IgD-negative memory B cell (primary cell): ENCODE data around the gene OR10G7. TPM values are rescaled to one million over a fixed set of nuclear protein-coding genes. Genes with fewer than 3 reads are reported as not detected.

Source experiments
- H3K27ac Mint-ChIP-seq, 3 donors: one replicate each; pipeline ENCODE4 v1.8.0; 2020 to 2022; ENCODE audit warnings: mild to moderate bottlenecking in 3 of 3, mixed read lengths in 3 of 3, moderate library complexity in 1 of 3
- H3K27me3 Mint-ChIP-seq: one replicate; pipeline ENCODE4 v1.8.0; 2021; ENCODE audit warnings: mixed read lengths
- H3K36me3 Mint-ChIP-seq: one replicate; pipeline ENCODE4 v1.8.0; 2020; ENCODE audit warnings: mild to moderate bottlenecking, mixed read lengths
- H3K4me1 Mint-ChIP-seq, 3 donors: one replicate each; pipeline ENCODE4 v1.8.0; 2020 to 2022; ENCODE audit warnings: mixed read lengths in 3 of 3, mild to moderate bottlenecking in 1 of 3
- H3K4me3 Mint-ChIP-seq, 4 donors: one replicate each; pipeline ENCODE4 v1.8.0; 2020 to 2022; ENCODE audit warnings: mild to moderate bottlenecking in 4 of 4, mixed read lengths in 4 of 4, moderate library complexity in 3 of 4
- H3K9me3 Mint-ChIP-seq, 3 donors: one replicate each; pipeline ENCODE4 v1.8.0; 2020 to 2021; ENCODE audit warnings: mixed read lengths in 3 of 3, mild to moderate bottlenecking in 1 of 3
- polyA plus RNA-seq: library from polyadenylated mRNA; unstranded; fragments of 300-500 nt; fragmentation: Illumina TruSeq; gene quantifications from one replicate; pipeline ENCODE4 v1.2.3, GENCODE V29; 2021

Gene OR10G7, protein sequence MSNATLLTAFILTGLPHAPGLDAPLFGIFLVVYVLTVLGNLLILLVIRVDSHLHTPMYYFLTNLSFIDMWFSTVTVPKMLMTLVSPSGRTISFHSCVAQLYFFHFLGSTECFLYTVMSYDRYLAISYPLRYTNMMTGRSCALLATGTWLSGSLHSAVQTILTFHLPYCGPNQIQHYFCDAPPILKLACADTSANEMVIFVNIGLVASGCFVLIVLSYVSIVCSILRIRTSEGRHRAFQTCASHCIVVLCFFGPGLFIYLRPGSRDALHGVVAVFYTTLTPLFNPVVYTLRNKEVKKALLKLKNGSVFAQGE
- not detected for polyA plus RNA-seq

- Mint-ChIP-seq H3K27ac (no peak within 1 kb of the TSS), H3K9me3 (no peaks in the 10 kb centered on the region), H3K36me3 (no peaks in the 10 kb centered on the region), H3K4me3 (no peak within 1 kb of the TSS), H3K4me1 (no peaks in the 10 kb centered on the region), H3K27me3 (no peaks in the 10 kb centered on the region)
Measured at GRCh38 chr11:124041254-124041653, at the start of gene OR10G7. Gene OR10G7, minus strand, starts transcription at chr11:124041325. Its CDS starts 2,324 bp downstream, at chr11:124039001.

DNA sequence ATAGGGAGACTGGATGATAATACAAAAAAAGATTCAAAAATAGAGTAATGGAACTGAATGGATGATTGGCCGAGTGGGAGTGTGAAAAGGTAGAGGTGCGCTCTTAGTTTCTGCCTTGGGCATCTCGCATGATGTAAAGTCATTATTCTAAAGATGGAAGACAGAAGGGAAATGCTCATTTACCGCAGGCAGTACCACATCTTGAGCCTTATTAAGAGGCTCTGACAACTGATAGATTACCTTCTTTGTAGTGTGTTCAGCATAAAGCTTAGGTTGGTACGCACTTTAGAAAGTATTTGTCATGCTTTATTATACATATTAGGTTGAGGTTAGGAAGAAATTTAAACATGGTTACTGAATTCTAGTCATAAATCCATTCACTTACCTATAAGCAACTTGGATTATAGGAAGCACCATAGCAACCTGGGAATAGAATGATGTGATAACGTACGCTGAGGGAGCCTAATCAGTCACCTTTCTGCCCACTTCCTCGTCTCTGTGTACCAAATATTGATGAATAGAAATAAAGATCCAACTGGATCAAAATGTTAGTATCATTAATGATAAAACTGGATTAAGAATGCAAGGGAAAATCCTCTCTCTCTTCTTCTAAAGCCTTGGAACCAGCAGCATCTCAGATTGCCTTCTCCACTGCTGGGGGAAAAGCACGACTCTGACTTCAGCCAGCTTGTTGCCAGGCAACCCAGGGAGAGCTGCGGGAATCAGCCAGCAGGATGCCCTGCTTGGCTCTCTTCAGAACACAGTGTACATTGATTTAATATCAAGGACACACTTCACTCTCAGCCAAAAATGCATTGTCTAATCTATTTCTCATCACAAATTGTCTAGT lies 45.1 kb upstream of the OR10G7 start:
- H3K36me3 Mint-ChIP-seq = no peaks in the 10 kb centered on the region

GRCh38 chr11:124085583-124085982 lies 44.5 kb upstream of the OR10G7 start:
- Mint-ChIP-seq H3K4me1 (no peaks in the 10 kb centered on the region), H3K27ac (no peak overlapping the region), H3K36me3 (no peaks in the 10 kb centered on the region), H3K27me3 (peaks cover 5% of the 10 kb centered on the region), H3K9me3 (no peaks in the 10 kb centered on the region), H3K4me3 (no peak overlapping the region)

More for the DNA sequence above, 45.1 kb upstream of the OR10G7 start:
- H3K9me3 Mint-ChIP-seq = no peaks in the 10 kb centered on the region
- no peak overlapping the region for H3K27ac Mint-ChIP-seq
- no peaks in the 10 kb centered on the region for H3K4me1 Mint-ChIP-seq
- H3K27me3 Mint-ChIP-seq = peaks cover 5% of the 10 kb centered on the region
- H3K4me3 Mint-ChIP-seq = no peak overlapping the region

GRCh38 chr11:124082371-124082770 lies 41.2 kb upstream of the OR10G7 start:
- Mint-ChIP-seq H3K27ac (no peak overlapping the region), H3K36me3 (no peaks in the 10 kb centered on the region), H3K4me3 (no peak overlapping the region), H3K9me3 (no peaks in the 10 kb centered on the region), H3K27me3 (peaks cover 14% of the 10 kb centered on the region), H3K4me1 (no peaks in the 10 kb centered on the region)

DNA sequence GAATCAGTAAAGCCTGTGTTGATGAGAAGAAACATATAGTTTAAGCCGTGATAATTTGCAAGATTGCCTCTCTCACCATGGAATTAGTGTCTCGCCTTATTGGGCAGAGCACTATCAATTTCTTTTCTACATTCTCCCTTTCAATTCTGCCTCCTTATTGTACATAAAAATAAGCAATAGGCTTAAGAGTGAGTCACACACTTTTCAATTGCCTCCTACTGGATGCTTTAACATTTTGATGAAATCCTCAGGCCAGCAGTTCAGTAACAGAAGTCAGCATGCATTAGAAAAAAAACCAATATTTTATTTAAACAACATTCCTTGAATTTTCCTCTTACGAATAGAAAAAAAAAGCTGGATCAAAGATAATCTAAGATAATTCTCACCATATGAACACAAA lies 40.4 kb upstream of the OR10G7 start:
- Mint-ChIP-seq H3K9me3 (no peaks in the 10 kb centered on the region), H3K27me3 (peaks cover 18% of the 10 kb centered on the region), H3K4me1 (peaks cover 0 to 3% (median 2%) of the 10 kb centered on the region in 3 donors), H3K4me3 (no peak overlapping the region), H3K27ac (no peak overlapping the region), H3K36me3 (no peaks in the 10 kb centered on the region)

DNA sequence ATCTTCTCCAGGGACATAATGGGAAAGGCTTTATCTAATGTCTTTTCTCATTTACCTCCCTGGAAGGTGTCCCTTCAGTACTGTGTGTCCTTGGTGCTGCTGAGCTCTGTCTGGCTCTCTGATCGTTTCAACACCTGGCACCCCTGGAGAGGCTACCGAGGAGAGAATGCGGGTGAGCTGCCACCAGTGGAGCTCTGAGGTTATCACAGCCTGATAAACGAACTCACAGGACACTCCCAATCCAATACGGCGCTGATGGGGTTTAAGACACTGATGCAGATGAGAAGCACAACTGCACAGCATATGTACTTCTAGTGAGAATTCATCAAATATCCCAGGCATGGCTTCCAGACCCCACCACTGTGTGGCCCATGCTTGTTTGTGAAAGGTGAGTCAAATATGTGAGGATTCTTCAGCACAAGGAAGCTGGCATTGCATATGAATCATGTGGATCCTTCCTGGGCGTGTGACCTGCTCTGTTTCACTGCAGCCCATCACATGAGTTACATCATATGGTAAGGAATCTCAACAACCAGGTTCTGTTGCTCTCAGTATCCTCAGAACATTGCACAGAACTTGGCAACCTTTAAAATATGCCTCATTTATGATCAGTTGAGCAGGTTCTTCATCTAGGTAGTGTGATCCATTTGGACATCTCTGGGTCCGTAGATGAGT lies 39.3 kb upstream of the OR10G7 start:
- H3K27ac Mint-ChIP-seq = no peak overlapping the region
- H3K4me3 Mint-ChIP-seq = no peak overlapping the region
- H3K4me1 Mint-ChIP-seq = peaks cover 0 to 7% (median 6%) of the 10 kb centered on the region in 3 donors
- no peaks in the 10 kb centered on the region for H3K36me3 Mint-ChIP-seq
- no peaks in the 10 kb centered on the region for H3K9me3 Mint-ChIP-seq
- H3K27me3 Mint-ChIP-seq = peaks cover 20% of the 10 kb centered on the region

DNA sequence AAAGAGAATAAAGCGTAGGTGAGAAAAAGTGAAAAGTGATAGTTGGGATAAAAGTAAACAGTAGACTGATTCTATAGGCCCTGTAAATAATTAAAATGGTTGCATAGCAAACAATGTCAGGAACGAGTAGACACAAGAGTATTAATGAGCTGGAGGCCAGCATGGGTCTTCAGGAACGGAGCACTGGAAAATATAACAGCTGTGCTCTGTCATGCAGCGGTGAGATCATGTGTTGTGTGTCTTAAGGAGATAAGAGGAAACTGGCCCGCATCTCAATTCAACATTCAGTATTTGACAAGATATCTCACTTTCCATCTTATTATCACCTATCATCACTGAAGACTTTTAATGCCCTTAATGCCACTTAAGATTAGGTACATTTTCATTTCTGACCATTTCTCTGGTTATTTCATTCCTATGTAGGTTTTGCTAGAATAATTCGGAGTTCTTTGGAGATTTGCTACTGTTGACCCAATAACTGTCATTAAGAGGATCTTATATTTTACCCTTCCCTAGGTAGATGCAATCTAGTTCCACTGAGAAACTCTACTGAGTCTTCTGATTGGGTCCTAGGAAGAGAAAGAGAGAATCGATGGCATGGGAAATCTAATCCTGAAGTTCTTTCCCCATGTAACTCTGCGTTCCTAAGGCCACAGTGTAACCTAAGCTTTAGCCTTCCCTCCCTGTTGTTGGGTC lies 38.7 kb upstream of the OR10G7 start:
- H3K27me3 Mint-ChIP-seq = peaks cover 20% of the 10 kb centered on the region
- no peaks in the 10 kb centered on the region for H3K36me3 Mint-ChIP-seq
- H3K4me1 Mint-ChIP-seq = peaks cover 0 to 9% (median 7%) of the 10 kb centered on the region in 3 donors
- no peaks in the 10 kb centered on the region for H3K9me3 Mint-ChIP-seq
- H3K27ac Mint-ChIP-seq = no peak overlapping the region
- H3K4me3 Mint-ChIP-seq = no peak overlapping the region

- H3K36me3 Mint-ChIP-seq = no peaks in the 10 kb centered on the region
- no peak overlapping the region for H3K27ac Mint-ChIP-seq
- no peak overlapping the region for H3K4me3 Mint-ChIP-seq
- peaks cover 0 to 11% (median 7%) of the 10 kb centered on the region in 3 donors for H3K4me1 Mint-ChIP-seq
- H3K27me3 Mint-ChIP-seq = peaks cover 20% of the 10 kb centered on the region
- no peaks in the 10 kb centered on the region for H3K9me3 Mint-ChIP-seq
Measured at GRCh38 chr11:124078591-124078990, 37.5 kb upstream of the OR10G7 start.

GRCh38 chr11:124077266-124077665 lies 36.1 kb upstream of the OR10G7 start:
- no peak overlapping the region for H3K27ac Mint-ChIP-seq
- H3K36me3 Mint-ChIP-seq = no peaks in the 10 kb centered on the region
- H3K27me3 Mint-ChIP-seq = peaks cover 22% of the 10 kb centered on the region
- H3K9me3 Mint-ChIP-seq = no peaks in the 10 kb centered on the region
- no peak overlapping the region for H3K4me3 Mint-ChIP-seq
- H3K4me1 Mint-ChIP-seq = peaks cover 0 to 11% (median 7%) of the 10 kb centered on the region in 3 donors

- Mint-ChIP-seq H3K27ac (no peak overlapping the region), H3K4me3 (peak overlapping the region in 3 of 4 donors; percentile 61 to 84 (median 71)), H3K27me3 (peaks cover 22% of the 10 kb centered on the region), H3K4me1 (peaks cover 4 to 13% (median 11%) of the 10 kb centered on the region in 3 donors), H3K9me3 (no peaks in the 10 kb centered on the region), H3K36me3 (no peaks in the 10 kb centered on the region)
Measured at GRCh38 chr11:124075841-124076651, 34.9 kb upstream of the OR10G7 start.

DNA sequence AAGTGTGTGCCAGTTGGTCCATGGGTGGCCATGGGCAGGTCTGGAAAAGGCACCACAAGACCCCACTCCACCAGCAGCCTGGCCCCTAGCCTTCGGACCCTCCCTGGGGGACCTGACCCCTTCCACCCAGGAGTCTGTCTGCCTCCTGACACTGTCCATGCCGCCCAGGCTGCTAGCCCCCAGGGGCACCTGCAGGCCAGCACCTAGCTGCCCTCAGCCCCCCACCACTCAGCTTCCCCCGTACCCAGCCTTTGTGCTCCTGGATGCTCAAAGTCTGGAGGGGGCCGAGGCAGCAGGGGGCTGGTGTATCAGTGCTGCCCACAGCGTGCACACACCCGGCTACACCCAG lies 34.3 kb upstream of the OR10G7 start:
- peaks cover 22% of the 10 kb centered on the region for H3K27me3 Mint-ChIP-seq
- no peak overlapping the region for H3K27ac Mint-ChIP-seq
- H3K36me3 Mint-ChIP-seq = no peaks in the 10 kb centered on the region
- peaks cover 6 to 16% (median 14%) of the 10 kb centered on the region in 3 donors for H3K4me1 Mint-ChIP-seq
- H3K4me3 Mint-ChIP-seq = no peak overlapping the region
- H3K9me3 Mint-ChIP-seq = no peaks in the 10 kb centered on the region

- Mint-ChIP-seq H3K9me3 (no peaks in the 10 kb centered on the region), H3K4me3 (no peak overlapping the region), H3K27me3 (peaks cover 22% of the 10 kb centered on the region), H3K27ac (no peak overlapping the region), H3K36me3 (no peaks in the 10 kb centered on the region), H3K4me1 (peaks cover 6 to 20% (median 18%) of the 10 kb centered on the region in 3 donors)
Measured at GRCh38 chr11:124074554-124074953, 33.4 kb upstream of the OR10G7 start.

GRCh38 chr11:124072147-124072546 lies 31.0 kb upstream of the OR10G7 start:
- H3K36me3 Mint-ChIP-seq = no peaks in the 10 kb centered on the region
- peaks cover 8 to 21% (median 21%) of the 10 kb centered on the region in 3 donors for H3K4me1 Mint-ChIP-seq
- peaks cover 22% of the 10 kb centered on the region for H3K27me3 Mint-ChIP-seq
- no peaks in the 10 kb centered on the region for H3K9me3 Mint-ChIP-seq
- H3K4me3 Mint-ChIP-seq = no peak overlapping the region
- H3K27ac Mint-ChIP-seq = no peak overlapping the region

DNA sequence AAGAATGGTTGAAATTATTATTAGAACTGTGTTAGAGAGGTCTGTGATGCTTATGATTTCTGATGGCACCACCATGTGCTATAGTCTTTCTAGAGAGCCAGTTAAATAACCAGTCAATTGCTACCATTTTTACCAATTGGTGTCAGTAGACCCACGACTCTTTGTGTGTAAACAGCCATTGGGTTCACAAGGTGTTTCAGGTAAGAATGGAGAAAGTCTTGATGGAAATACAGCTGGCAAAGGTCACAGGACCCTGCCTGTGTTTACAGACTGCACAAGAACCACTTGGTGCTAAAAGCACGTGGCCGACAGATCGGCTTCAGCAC lies 30.5 kb upstream of the OR10G7 start:
- H3K36me3 Mint-ChIP-seq = no peaks in the 10 kb centered on the region
- H3K4me1 Mint-ChIP-seq = peaks cover 8 to 20% (median 19%) of the 10 kb centered on the region in 3 donors
- no peak overlapping the region for H3K4me3 Mint-ChIP-seq
- H3K9me3 Mint-ChIP-seq = no peaks in the 10 kb centered on the region
- peaks cover 19% of the 10 kb centered on the region for H3K27me3 Mint-ChIP-seq
- H3K27ac Mint-ChIP-seq = no peak overlapping the region
